Stimulated activated CD4-positive, alpha-beta T cell treated with anti-CD3 and anti-CD28 coated beads, Interleukin-12 subunit alpha, Interleukin-12 subunit beta, amount 100 ng/mL, for 4 hours (primary cell): Measurements from ENCODE around the gene CCL4L2.
"Not testable (repeated sequence)": the region's sequence is repeated elsewhere in the genome, so short reads cannot be mapped to it uniquely, and the experiment has no call there.

ENCODE experiments used
- DNase-seq: peaks from one replicate; pipeline ENCODE4 v3.0.0-alpha.2; 2020

Gene CCL4L2

GRCh38 chr17:36221581-36222100, 10.8 kb downstream of the CCL4L2 start:
- not testable (repeated sequence) for DNase-seq

- DNase-seq: not testable (repeated sequence)
Measured at GRCh38 chr17:36222967-36223366, 12.1 kb downstream of the CCL4L2 start.

- not testable (repeated sequence) for DNase-seq
Measured at GRCh38 chr17:36229644-36230043, 18.8 kb downstream of the CCL4L2 start.

- DNase-seq: not testable (repeated sequence)
Measured at GRCh38 chr17:36242046-36242445, 31.2 kb downstream of the CCL4L2 start.
